Measurements from ENCODE around the gene PMM2.
"Not testable (repeated sequence)": the region's sequence is repeated elsewhere in the genome, so short reads cannot be mapped to it uniquely, and the experiment has no call there.

The PMM2 gene

DNA sequence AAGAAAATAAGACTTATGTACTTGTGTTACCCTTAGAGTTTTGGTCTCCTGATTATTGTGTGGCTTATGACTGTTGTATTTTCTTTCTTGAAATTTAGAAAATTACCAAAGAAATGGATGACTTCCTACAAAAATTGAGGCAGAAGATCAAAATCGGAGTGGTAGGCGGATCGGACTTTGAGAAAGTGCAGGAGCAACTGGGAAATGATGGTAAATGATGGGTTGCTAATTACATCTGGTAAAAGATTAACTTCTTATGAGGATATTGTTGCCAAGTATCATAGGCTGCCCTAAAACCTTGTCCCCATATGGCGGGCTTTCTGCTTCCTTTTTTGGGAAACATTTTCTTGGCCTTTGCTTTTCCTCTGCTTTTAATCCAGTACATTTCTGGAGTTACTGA is 4.1 kb downstream of the PMM2 start:
- Histone ChIP-seq H3K4me1 (ENCODE audit: control insufficient read depth in 2 of 2, insufficient read depth in 1 of 2, low read depth in 1 of 2, low read length in 2 of 2) (peaks cover 6 to 10% of the 10 kb centered on the region in 2 donors), H2BK120ac (ENCODE audit: low read depth, low read length) (no peak overlapping the region), H2AFZ (ENCODE audit: low read length) (no peak overlapping the region), H3K79me1 (ENCODE audit: low read depth, low read length) (peaks cover 7% of the 10 kb centered on the region), H4K8ac (ENCODE audit: low read depth, low read length) (no peak overlapping the region), H2BK15ac (ENCODE audit: low read length) (no peak overlapping the region), H3K27me3 (ENCODE audit: control insufficient read depth in 3 of 3, insufficient read depth in 3 of 3, low read depth in 1 of 3, low read length in 3 of 3) (no peaks in the 10 kb centered on the region), H4K91ac (ENCODE audit: low read depth, low read length, poor library complexity) (no peak overlapping the region), H2BK12ac (ENCODE audit: low read length) (no peak overlapping the region), H3K14ac (ENCODE audit: low read length) (no peak overlapping the region), H3K4me3 (ENCODE audit: low read length in 2 of 2) (no peak overlapping the region), H3K4me2 (ENCODE audit: insufficient read depth, low read length, poor library complexity, severe bottlenecking) (no peak overlapping the region), H3K9ac (ENCODE audit: low read depth, low read length, poor library complexity) (no peak overlapping the region), H3K18ac (ENCODE audit: low read length) (no peak overlapping the region), H2AK5ac (ENCODE audit: low read depth, low read length) (no peak overlapping the region), H3K9me3 (replicated peaks in 1 of 2; ENCODE audit: control insufficient read depth in 2 of 2, insufficient read depth in 1 of 2, low read depth in 1 of 2, low read length in 2 of 2) (no peaks in the 10 kb centered on the region), H3K4ac (ENCODE audit: low read length) (no peak overlapping the region), H3K23ac (ENCODE audit: low read depth, low read length, poor library complexity) (no peak overlapping the region), H3K36me3 (replicated peaks in 1 of 2; ENCODE audit: control insufficient read depth in 2 of 2, insufficient read depth in 2 of 2, low read length in 2 of 2) (peaks cover 10 to 62% of the 10 kb centered on the region in 2 donors), H3K27ac (replicated peaks; ENCODE audit: low read length) (no peak overlapping the region), H2BK5ac (ENCODE audit: low read length) (no peak overlapping the region)
- no CpG with 5 or more reads among the region's 4 CpGs for WGBS, 2 donors (ENCODE audit: extremely low coverage in 2 of 2, insufficient read length in 2 of 2, insufficient replicate concordance in 1 of 2)
- DNase-seq (ENCODE audit: low spot score): no peak

DNA sequence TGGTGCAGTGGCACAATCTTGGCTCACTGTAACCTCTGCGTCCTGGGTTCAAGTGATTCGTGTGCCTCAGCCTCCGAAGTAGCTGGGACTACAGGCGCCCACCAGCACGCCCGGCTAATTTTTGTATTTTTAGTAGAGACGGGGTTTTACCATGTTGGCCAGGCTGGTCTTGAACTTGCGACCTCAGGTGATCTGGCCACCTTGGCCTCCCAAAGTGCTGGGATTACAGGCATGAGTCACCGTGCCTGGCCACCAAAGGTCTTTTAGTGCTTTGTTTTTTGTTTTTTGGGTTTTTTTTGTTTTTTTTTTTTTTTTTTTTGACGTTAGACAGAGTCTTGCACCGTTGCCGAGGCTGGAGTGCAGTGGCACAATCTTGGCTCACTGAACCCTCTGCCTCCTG is 6.1 kb downstream of the PMM2 start:
- DNase-seq (ENCODE audit: low spot score); H3K4me3 ChIP-seq (ENCODE audit: low read length in 2 of 2); H3K23ac ChIP-seq (ENCODE audit: low read depth, low read length, poor library complexity); H2BK120ac ChIP-seq (ENCODE audit: low read depth, low read length); H3K9ac ChIP-seq (ENCODE audit: low read depth, low read length, poor library complexity); H3K4me2 ChIP-seq (ENCODE audit: insufficient read depth, low read length, poor library complexity, severe bottlenecking); H3K27me3 ChIP-seq (ENCODE audit: control insufficient read depth in 3 of 3, insufficient read depth in 3 of 3, low read depth in 1 of 3, low read length in 3 of 3); H3K4ac ChIP-seq (ENCODE audit: low read length); H2AFZ ChIP-seq (ENCODE audit: low read length); H2AK5ac ChIP-seq (ENCODE audit: low read depth, low read length); H3K4me1 ChIP-seq (ENCODE audit: control insufficient read depth in 2 of 2, insufficient read depth in 1 of 2, low read depth in 1 of 2, low read length in 2 of 2); H3K79me1 ChIP-seq (ENCODE audit: low read depth, low read length); H3K9me3 ChIP-seq (replicated peaks in 1 of 2; ENCODE audit: control insufficient read depth in 2 of 2, insufficient read depth in 1 of 2, low read depth in 1 of 2, low read length in 2 of 2); H4K8ac ChIP-seq (ENCODE audit: low read depth, low read length); H3K18ac ChIP-seq (ENCODE audit: low read length); H3K27ac ChIP-seq (replicated peaks; ENCODE audit: low read length); H2BK12ac ChIP-seq (ENCODE audit: low read length); H2BK15ac ChIP-seq (ENCODE audit: low read length); H4K91ac ChIP-seq (ENCODE audit: low read depth, low read length, poor library complexity); H2BK5ac ChIP-seq (ENCODE audit: low read length); H3K14ac ChIP-seq (ENCODE audit: low read length): not testable (repeated sequence)
- peaks cover 16 to 82% of the 10 kb centered on the region in 2 donors for H3K36me3 ChIP-seq (replicated peaks in 1 of 2; ENCODE audit: control insufficient read depth in 2 of 2, insufficient read depth in 2 of 2, low read length in 2 of 2)
- no CpG with 5 or more reads among the region's 12 CpGs for WGBS, 2 donors (ENCODE audit: extremely low coverage in 2 of 2, insufficient read length in 2 of 2, insufficient replicate concordance in 1 of 2)

DNA sequence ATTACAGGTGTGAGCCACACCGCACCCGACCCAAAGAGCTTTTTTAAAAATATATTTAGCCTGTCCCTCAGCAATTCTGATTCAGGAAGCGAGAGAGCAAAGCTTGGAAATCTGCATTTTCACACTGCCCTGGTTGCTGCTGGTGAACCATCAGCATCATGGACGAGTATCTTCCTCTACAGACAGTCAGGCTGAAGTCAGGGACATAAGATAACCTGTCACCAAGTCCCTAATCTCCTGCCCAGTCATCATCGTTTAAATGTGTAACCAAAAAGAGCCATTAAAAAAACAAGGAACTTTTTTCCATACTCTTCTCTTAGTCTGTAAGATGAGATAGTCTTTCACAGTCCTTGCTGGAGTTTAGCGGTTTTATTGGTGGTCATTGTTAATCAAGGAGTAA is 6.7 kb downstream of the PMM2 start:
- no peak overlapping the region for H3K14ac ChIP-seq (ENCODE audit: low read length)
- no peak overlapping the region for H3K27ac ChIP-seq (replicated peaks; ENCODE audit: low read length)
- H2BK120ac ChIP-seq (ENCODE audit: low read depth, low read length): no peak overlapping the region
- no peaks in the 10 kb centered on the region for H3K27me3 ChIP-seq (ENCODE audit: control insufficient read depth in 3 of 3, insufficient read depth in 3 of 3, low read depth in 1 of 3, low read length in 3 of 3)
- H4K91ac ChIP-seq (ENCODE audit: low read depth, low read length, poor library complexity): no peak overlapping the region
- H3K23ac ChIP-seq (ENCODE audit: low read depth, low read length, poor library complexity): no peak overlapping the region
- H3K18ac ChIP-seq (ENCODE audit: low read length): no peak overlapping the region
- no peak overlapping the region for H2BK15ac ChIP-seq (ENCODE audit: low read length)
- H3K9ac ChIP-seq (ENCODE audit: low read depth, low read length, poor library complexity): no peak overlapping the region
- no peak overlapping the region for H2BK12ac ChIP-seq (ENCODE audit: low read length)
- H3K4me1 ChIP-seq (ENCODE audit: control insufficient read depth in 2 of 2, insufficient read depth in 1 of 2, low read depth in 1 of 2, low read length in 2 of 2): no peaks in the 10 kb centered on the region
- H3K36me3 ChIP-seq (replicated peaks in 1 of 2; ENCODE audit: control insufficient read depth in 2 of 2, insufficient read depth in 2 of 2, low read length in 2 of 2): peaks cover 18 to 85% of the 10 kb centered on the region in 2 donors
- no peak overlapping the region for H4K8ac ChIP-seq (ENCODE audit: low read depth, low read length)
- H3K79me1 ChIP-seq (ENCODE audit: low read depth, low read length): no peaks in the 10 kb centered on the region
- H3K4ac ChIP-seq (ENCODE audit: low read length): no peak overlapping the region
- no peaks in the 10 kb centered on the region for H3K9me3 ChIP-seq (replicated peaks in 1 of 2; ENCODE audit: control insufficient read depth in 2 of 2, insufficient read depth in 1 of 2, low read depth in 1 of 2, low read length in 2 of 2)
- no peak overlapping the region for H2BK5ac ChIP-seq (ENCODE audit: low read length)
- H3K4me2 ChIP-seq (ENCODE audit: insufficient read depth, low read length, poor library complexity, severe bottlenecking): no peak overlapping the region
- no CpG with 5 or more reads among the region's 6 CpGs for WGBS, 2 donors (ENCODE audit: extremely low coverage in 2 of 2, insufficient read length in 2 of 2, insufficient replicate concordance in 1 of 2)
- no peak overlapping the region for H2AFZ ChIP-seq (ENCODE audit: low read length)
- DNase-seq (ENCODE audit: low spot score): no peak
- H3K4me3 ChIP-seq (ENCODE audit: low read length in 2 of 2): no peak overlapping the region
- H2AK5ac ChIP-seq (ENCODE audit: low read depth, low read length): no peak overlapping the region

DNA sequence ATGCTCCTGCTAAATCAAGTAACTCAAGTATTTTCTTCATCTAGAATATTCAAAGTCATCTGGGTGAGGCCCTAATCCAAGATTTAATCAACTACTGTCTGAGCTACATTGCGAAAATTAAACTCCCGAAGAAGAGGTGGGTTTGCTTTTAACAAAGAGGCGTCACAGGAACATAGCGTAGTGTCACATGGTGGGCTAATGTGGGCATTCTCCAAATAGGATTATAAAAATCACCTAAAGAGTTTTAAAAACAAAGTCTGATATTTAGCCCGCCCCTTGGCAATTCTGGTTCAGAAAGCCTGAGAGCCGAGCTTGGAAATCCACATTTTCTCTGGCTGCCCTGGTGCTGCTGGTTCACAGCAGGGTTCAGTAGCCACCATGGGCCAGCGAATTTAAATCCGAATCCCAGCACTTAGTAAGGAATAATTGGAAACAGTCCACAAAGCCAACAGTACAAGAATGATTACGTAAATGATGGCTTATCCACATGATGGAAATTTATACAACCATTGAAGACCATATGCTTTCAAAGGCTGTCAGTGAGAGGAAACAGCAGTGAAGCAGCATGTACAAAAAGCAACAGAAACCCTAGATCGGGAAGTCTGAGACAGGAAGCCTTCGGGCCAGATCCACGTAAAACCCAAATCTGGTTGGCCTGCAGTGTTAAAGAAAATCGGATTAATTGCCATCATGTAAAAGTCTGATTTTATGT is 8.8 kb downstream of the PMM2 start:
- H3K27ac ChIP-seq (replicated peaks; ENCODE audit: low read length): no peak overlapping the region
- no peak overlapping the region for H3K4me2 ChIP-seq (ENCODE audit: insufficient read depth, low read length, poor library complexity, severe bottlenecking)
- no peak overlapping the region for H2BK120ac ChIP-seq (ENCODE audit: low read depth, low read length)
- no peak overlapping the region for H2BK5ac ChIP-seq (ENCODE audit: low read length)
- H3K27me3 ChIP-seq (ENCODE audit: control insufficient read depth in 3 of 3, insufficient read depth in 3 of 3, low read depth in 1 of 3, low read length in 3 of 3): no peaks in the 10 kb centered on the region
- no peak overlapping the region for H2AK5ac ChIP-seq (ENCODE audit: low read depth, low read length)
- no peak overlapping the region for H3K14ac ChIP-seq (ENCODE audit: low read length)
- H3K4ac ChIP-seq (ENCODE audit: low read length): no peak overlapping the region
- H2AFZ ChIP-seq (ENCODE audit: low read length): no peak overlapping the region
- H3K18ac ChIP-seq (ENCODE audit: low read length): no peak overlapping the region
- H3K23ac ChIP-seq (ENCODE audit: low read depth, low read length, poor library complexity): no peak overlapping the region
- no peaks in the 10 kb centered on the region for H3K79me1 ChIP-seq (ENCODE audit: low read depth, low read length)
- WGBS, 2 donors (ENCODE audit: extremely low coverage in 2 of 2, insufficient read length in 2 of 2, insufficient replicate concordance in 1 of 2): no CpG with 5 or more reads among the region's 13 CpGs
- no peak overlapping the region for H2BK15ac ChIP-seq (ENCODE audit: low read length)
- no peak overlapping the region for H4K8ac ChIP-seq (ENCODE audit: low read depth, low read length)
- no peak overlapping the region for H2BK12ac ChIP-seq (ENCODE audit: low read length)
- peaks cover 18 to 96% of the 10 kb centered on the region in 2 donors for H3K36me3 ChIP-seq (replicated peaks in 1 of 2; ENCODE audit: control insufficient read depth in 2 of 2, insufficient read depth in 2 of 2, low read length in 2 of 2)
- no peak overlapping the region for H4K91ac ChIP-seq (ENCODE audit: low read depth, low read length, poor library complexity)
- no peak overlapping the region for H3K9ac ChIP-seq (ENCODE audit: low read depth, low read length, poor library complexity)
- no peak for DNase-seq (ENCODE audit: low spot score)
- H3K4me1 ChIP-seq (ENCODE audit: control insufficient read depth in 2 of 2, insufficient read depth in 1 of 2, low read depth in 1 of 2, low read length in 2 of 2): no peaks in the 10 kb centered on the region
- H3K9me3 ChIP-seq (replicated peaks in 1 of 2; ENCODE audit: control insufficient read depth in 2 of 2, insufficient read depth in 1 of 2, low read depth in 1 of 2, low read length in 2 of 2): no peaks in the 10 kb centered on the region
- H3K4me3 ChIP-seq (ENCODE audit: low read length in 2 of 2): no peak overlapping the region
